Stimulated activated naive CD8-positive, alpha-beta T cell treated with anti-CD3 and anti-CD28 coated beads, Interleukin-15, Interleukin-2, amounts not matched to agents 100 ng/mL and 50 ng/mL, for 24 hours (primary cell): Measurements from ENCODE around the gene DSCAML1.

ENCODE experiments used
- H3K27ac Mint-ChIP-seq: one replicate; pipeline ENCODE4 v1.8.0; 2021; ENCODE audit warnings: mild to moderate bottlenecking, mixed read lengths
- H3K27me3 Mint-ChIP-seq: one replicate; pipeline ENCODE4 v1.8.0; 2021; ENCODE audit warnings: mixed read lengths
- H3K36me3 Mint-ChIP-seq: one replicate; pipeline ENCODE4 v1.8.0; 2021; ENCODE audit warnings: low read depth, mixed read lengths
- H3K4me1 Mint-ChIP-seq: one replicate; pipeline ENCODE4 v1.8.0; 2021; ENCODE audit warnings: low read depth, mixed read lengths
- H3K4me3 Mint-ChIP-seq: one replicate; pipeline ENCODE4 v1.8.0; 2021; ENCODE audit warnings: mild to moderate bottlenecking, mixed read lengths
- H3K9me3 Mint-ChIP-seq: one replicate; pipeline ENCODE4 v1.8.0; 2021; ENCODE audit warnings: mixed read lengths

DSCAML1 gene

DNA sequence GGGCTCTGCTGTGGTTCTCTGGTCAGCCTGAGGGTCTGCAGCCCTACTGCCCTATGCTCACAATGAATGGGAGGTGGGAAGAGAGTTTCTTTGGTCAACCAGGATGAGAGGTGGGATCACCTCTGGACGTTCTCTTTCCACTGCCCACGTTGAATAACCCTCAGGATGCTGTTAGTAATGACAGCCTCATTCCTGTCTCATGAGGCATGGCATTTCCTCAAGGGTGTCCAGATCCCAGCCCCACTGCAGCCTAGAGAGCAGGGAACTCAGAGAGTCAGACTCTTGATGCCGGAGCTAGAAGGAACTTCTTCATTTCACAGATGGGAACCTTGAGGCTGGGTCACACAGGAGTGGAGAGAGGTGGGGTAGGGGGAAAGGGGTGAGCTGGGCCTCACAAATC lies 273.3 kb downstream of the DSCAML1 start:
- Mint-ChIP-seq H3K36me3 (no peaks in the 10 kb centered on the region), H3K4me3 (no peak overlapping the region), H3K4me1 (no peaks in the 10 kb centered on the region), H3K27ac (no peak overlapping the region), H3K27me3 (no peaks in the 10 kb centered on the region), H3K9me3 (no peaks in the 10 kb centered on the region)

GRCh38 chr11:117521974-117522373 lies 275.0 kb downstream of the DSCAML1 start:
- Mint-ChIP-seq H3K9me3 (no peaks in the 10 kb centered on the region), H3K27ac (no peak overlapping the region), H3K4me1 (no peaks in the 10 kb centered on the region), H3K4me3 (no peak overlapping the region), H3K27me3 (no peaks in the 10 kb centered on the region), H3K36me3 (no peaks in the 10 kb centered on the region)

DNA sequence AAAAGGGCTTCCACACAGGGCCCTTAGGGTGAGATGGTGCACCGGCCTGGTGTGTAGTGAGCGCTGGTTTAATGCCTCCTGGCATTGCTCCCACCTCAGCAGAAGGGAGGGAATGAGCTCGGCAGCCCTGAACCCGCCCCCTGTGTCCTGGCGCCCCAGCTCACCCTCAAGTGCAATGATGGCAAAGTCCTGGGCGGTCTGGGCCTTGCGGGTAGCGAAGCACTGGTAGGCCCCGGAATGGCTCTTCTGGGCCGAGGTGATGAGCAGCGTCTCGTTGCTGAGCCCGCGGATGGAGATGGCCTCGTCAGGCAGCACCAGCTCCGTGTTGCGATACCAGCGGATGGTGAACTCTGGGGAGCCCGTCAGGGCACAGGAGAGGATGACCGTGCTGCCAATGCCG lies 276.1 kb downstream of the DSCAML1 start:
- Mint-ChIP-seq H3K4me3 (no peak overlapping the region), H3K9me3 (no peaks in the 10 kb centered on the region), H3K27ac (no peak overlapping the region), H3K4me1 (no peaks in the 10 kb centered on the region), H3K27me3 (no peaks in the 10 kb centered on the region), H3K36me3 (no peaks in the 10 kb centered on the region)

DNA sequence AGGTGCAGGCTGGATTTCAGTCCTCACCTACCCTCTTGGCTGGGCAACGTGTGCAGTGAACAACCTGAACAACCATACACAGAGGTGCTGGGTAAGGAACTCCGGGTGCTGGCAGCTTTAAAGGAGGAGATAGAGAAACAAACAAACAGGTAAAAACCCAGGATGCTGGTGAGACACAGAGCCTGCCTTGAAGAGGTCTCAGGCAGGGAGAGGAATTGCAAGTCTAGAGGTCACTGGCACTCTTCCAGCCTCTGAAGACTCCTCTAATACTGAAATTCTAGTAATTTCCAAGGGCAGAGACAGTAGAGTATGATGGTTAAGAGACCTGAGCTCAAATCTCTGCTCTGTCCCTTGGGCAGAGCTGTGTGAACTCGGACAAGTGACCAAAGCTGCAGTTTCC lies 276.8 kb downstream of the DSCAML1 start:
- Mint-ChIP-seq H3K9me3 (no peaks in the 10 kb centered on the region), H3K27ac (no peak overlapping the region), H3K36me3 (no peaks in the 10 kb centered on the region), H3K27me3 (no peaks in the 10 kb centered on the region), H3K4me1 (no peaks in the 10 kb centered on the region), H3K4me3 (no peak overlapping the region)

DNA sequence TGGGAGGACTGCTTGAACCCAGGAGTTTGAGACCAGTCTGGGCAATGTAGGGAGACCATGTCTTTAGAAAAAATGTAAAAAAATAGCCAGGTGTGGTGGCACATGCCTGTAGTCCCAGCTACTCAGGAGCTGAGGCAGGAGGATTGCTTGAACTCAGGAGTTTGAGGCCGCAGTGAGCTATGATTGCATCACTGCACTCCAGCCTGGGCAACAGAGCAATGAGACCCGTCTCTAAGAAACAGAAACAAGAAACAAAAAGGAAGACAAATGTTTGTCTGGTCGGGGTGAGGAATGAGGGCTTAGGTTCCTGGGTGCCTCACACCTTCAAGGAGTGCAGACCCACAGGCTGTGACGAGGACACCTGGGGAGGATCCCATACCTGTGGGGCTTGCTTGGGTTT lies 277.4 kb downstream of the DSCAML1 start:
- Mint-ChIP-seq H3K36me3 (no peaks in the 10 kb centered on the region), H3K27me3 (no peaks in the 10 kb centered on the region), H3K27ac (no peak overlapping the region), H3K4me3 (no peak overlapping the region), H3K9me3 (no peaks in the 10 kb centered on the region), H3K4me1 (no peaks in the 10 kb centered on the region)

- no peak overlapping the region for H3K27ac Mint-ChIP-seq
- H3K9me3 Mint-ChIP-seq = no peaks in the 10 kb centered on the region
- no peak overlapping the region for H3K4me3 Mint-ChIP-seq
- H3K36me3 Mint-ChIP-seq = no peaks in the 10 kb centered on the region
- no peaks in the 10 kb centered on the region for H3K4me1 Mint-ChIP-seq
- no peaks in the 10 kb centered on the region for H3K27me3 Mint-ChIP-seq
Observed at GRCh38 chr11:117519170-117519569, 277.8 kb downstream of the DSCAML1 start.

DNA sequence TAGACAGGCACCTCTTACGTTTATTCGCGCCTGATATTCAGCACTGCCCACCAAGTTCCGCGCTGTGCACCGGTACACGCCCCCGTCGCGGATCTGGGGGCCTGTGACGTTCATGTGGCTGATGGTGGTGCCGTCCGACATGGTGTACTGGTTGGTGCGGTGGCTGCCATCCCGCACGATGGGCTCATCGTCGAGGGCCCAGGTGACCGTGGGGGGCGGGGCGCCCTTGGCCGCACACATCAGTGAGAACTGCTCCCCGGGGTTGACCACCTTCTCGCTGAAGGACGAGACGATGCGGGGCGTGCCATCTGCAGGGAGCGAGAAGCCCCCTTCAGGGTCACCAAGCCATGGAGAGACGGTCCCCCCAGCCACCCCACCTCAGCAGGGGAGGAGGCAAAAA lies 278.6 kb downstream of the DSCAML1 start:
- no peaks in the 10 kb centered on the region for H3K36me3 Mint-ChIP-seq
- H3K4me3 Mint-ChIP-seq = no peak overlapping the region
- no peaks in the 10 kb centered on the region for H3K27me3 Mint-ChIP-seq
- no peak overlapping the region for H3K27ac Mint-ChIP-seq
- H3K9me3 Mint-ChIP-seq = no peaks in the 10 kb centered on the region
- H3K4me1 Mint-ChIP-seq = no peaks in the 10 kb centered on the region

DNA sequence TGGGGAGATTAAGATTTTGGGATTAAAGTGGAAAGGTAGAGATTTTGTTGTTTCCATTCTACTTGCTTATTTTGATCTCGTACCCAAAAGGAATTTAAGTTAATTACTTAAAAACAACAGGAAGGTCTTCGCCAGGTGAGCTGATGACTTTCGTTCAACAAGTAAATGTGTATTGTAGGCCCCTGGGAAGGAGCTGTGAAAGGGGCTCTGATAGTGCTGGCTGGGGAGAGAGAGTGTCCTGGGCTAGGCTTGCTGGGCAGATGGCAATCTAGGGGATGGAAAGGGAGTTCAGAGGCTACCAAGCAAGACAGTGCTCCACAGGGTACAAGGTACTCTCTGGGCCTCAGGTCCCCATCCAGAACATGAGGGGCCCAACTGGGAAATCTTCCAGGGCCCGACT lies 279.9 kb downstream of the DSCAML1 start:
- H3K4me3 Mint-ChIP-seq = no peak overlapping the region
- H3K9me3 Mint-ChIP-seq = no peaks in the 10 kb centered on the region
- no peak overlapping the region for H3K27ac Mint-ChIP-seq
- H3K36me3 Mint-ChIP-seq = no peaks in the 10 kb centered on the region
- no peaks in the 10 kb centered on the region for H3K4me1 Mint-ChIP-seq
- no peaks in the 10 kb centered on the region for H3K27me3 Mint-ChIP-seq

- Mint-ChIP-seq H3K27ac (no peak overlapping the region), H3K4me1 (no peaks in the 10 kb centered on the region), H3K27me3 (no peaks in the 10 kb centered on the region), H3K36me3 (no peaks in the 10 kb centered on the region), H3K9me3 (no peaks in the 10 kb centered on the region), H3K4me3 (no peak overlapping the region)
Observed at GRCh38 chr11:117515892-117516787, 280.9 kb downstream of the DSCAML1 start.

- H3K27me3 Mint-ChIP-seq = no peaks in the 10 kb centered on the region
- no peaks in the 10 kb centered on the region for H3K36me3 Mint-ChIP-seq
- H3K9me3 Mint-ChIP-seq = no peaks in the 10 kb centered on the region
- H3K27ac Mint-ChIP-seq = no peak overlapping the region
- no peak overlapping the region for H3K4me3 Mint-ChIP-seq
- no peaks in the 10 kb centered on the region for H3K4me1 Mint-ChIP-seq
Observed at GRCh38 chr11:117514256-117514655, 282.8 kb downstream of the DSCAML1 start.

- no peaks in the 10 kb centered on the region for H3K36me3 Mint-ChIP-seq
- no peaks in the 10 kb centered on the region for H3K27me3 Mint-ChIP-seq
- H3K4me1 Mint-ChIP-seq = no peaks in the 10 kb centered on the region
- H3K4me3 Mint-ChIP-seq = no peak overlapping the region
- H3K9me3 Mint-ChIP-seq = no peaks in the 10 kb centered on the region
- no peak overlapping the region for H3K27ac Mint-ChIP-seq
Observed at GRCh38 chr11:117513666-117514065, 283.4 kb downstream of the DSCAML1 start.

- Mint-ChIP-seq H3K4me3 (no peak overlapping the region), H3K27ac (no peak overlapping the region), H3K4me1 (no peaks in the 10 kb centered on the region), H3K36me3 (no peaks in the 10 kb centered on the region), H3K27me3 (no peaks in the 10 kb centered on the region), H3K9me3 (no peaks in the 10 kb centered on the region)
Observed at GRCh38 chr11:117511931-117512539, 285.0 kb downstream of the DSCAML1 start.

- H3K4me1 Mint-ChIP-seq = no peaks in the 10 kb centered on the region
- no peaks in the 10 kb centered on the region for H3K9me3 Mint-ChIP-seq
- no peak overlapping the region for H3K4me3 Mint-ChIP-seq
- no peak overlapping the region for H3K27ac Mint-ChIP-seq
- no peaks in the 10 kb centered on the region for H3K36me3 Mint-ChIP-seq
- H3K27me3 Mint-ChIP-seq = no peaks in the 10 kb centered on the region
Observed at GRCh38 chr11:117511483-117511930, 285.5 kb downstream of the DSCAML1 start.

GRCh38 chr11:117510646-117511045 lies 286.4 kb downstream of the DSCAML1 start:
- H3K27me3 Mint-ChIP-seq = no peaks in the 10 kb centered on the region
- no peaks in the 10 kb centered on the region for H3K36me3 Mint-ChIP-seq
- H3K4me1 Mint-ChIP-seq = no peaks in the 10 kb centered on the region
- H3K27ac Mint-ChIP-seq = no peak overlapping the region
- no peaks in the 10 kb centered on the region for H3K9me3 Mint-ChIP-seq
- no peak overlapping the region for H3K4me3 Mint-ChIP-seq

- H3K4me1 Mint-ChIP-seq = no peaks in the 10 kb centered on the region
- no peak overlapping the region for H3K27ac Mint-ChIP-seq
- H3K4me3 Mint-ChIP-seq = no peak overlapping the region
- H3K9me3 Mint-ChIP-seq = no peaks in the 10 kb centered on the region
- H3K36me3 Mint-ChIP-seq = no peaks in the 10 kb centered on the region
- no peaks in the 10 kb centered on the region for H3K27me3 Mint-ChIP-seq
Observed at GRCh38 chr11:117509543-117509942, 287.5 kb downstream of the DSCAML1 start.

DNA sequence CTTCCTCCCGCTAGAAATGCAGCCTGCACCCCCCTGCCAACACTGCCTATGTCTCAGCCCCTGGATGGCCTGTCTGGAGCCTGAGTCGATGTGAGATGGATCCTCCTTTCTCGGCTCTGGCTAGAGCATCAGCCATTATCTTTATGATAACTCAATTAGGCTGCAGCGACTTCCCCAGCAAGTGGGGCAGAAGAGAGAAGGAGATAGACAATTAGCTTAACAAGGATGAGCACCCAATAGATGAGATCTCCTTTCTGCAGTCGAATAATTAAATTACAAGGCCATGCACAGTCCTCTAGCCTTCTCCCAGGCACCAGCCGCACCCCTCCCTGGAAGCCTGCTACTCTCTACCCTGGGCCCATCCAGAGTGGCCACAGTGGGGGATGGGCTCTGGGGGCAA lies 290.0 kb downstream of the DSCAML1 start:
- Mint-ChIP-seq H3K27ac (no peak overlapping the region), H3K27me3 (no peaks in the 10 kb centered on the region), H3K9me3 (no peaks in the 10 kb centered on the region), H3K4me1 (no peaks in the 10 kb centered on the region), H3K36me3 (no peaks in the 10 kb centered on the region), H3K4me3 (no peak overlapping the region)
